Neural cell (in vitro differentiated cells): ENCODE results near the gene ST6GALNAC3. TPM values are rescaled to one million over a fixed set of nuclear protein-coding genes. Genes with fewer than 3 reads are reported as not detected.

Experiments used
- H2AFZ ChIP-seq: fragments of 200-600, 300-800 bp; sonication (generic), shearing (Covaris generic); 2 replicates; pipeline ENCODE4 v1.6.0; 2014; ENCODE audit warnings: low read depth, mild to moderate bottlenecking, antibody characterized with exemption, low read length, moderate library complexity
- H3F3A ChIP-seq: fragments of 200-600 bp; shearing (Covaris generic); 2 replicates; pipeline ENCODE4 v1.6.1; 2016; ENCODE audit warnings: mild to moderate bottlenecking, moderate library complexity, mixed read lengths, antibody characterized with exemption, low read length; ENCODE audit not compliant: insufficient read depth, poor library complexity, severe bottlenecking
- H3K27ac ChIP-seq: fragments of 200-600, 300-800 bp; sonication (generic), shearing (Covaris generic); 2 replicates; pipeline ENCODE4 v1.5.1; 2014; ENCODE audit warnings: mild to moderate bottlenecking, low read length, moderate library complexity
- H3K27me3 ChIP-seq: fragments of 300-800, 200-600 bp; sonication (generic), shearing (Covaris generic); 2 replicates; pipeline ENCODE4 v1.6.0; 2014; ENCODE audit warnings: mild to moderate bottlenecking, low read depth, low read length, moderate library complexity; ENCODE audit not compliant: insufficient read depth
- H3K36me3 ChIP-seq: fragments of 300-800, 200-600 bp; sonication (generic), shearing (Covaris generic); 2 replicates; pipeline ENCODE4 v1.5.1; 2014; ENCODE audit warnings: mild to moderate bottlenecking, antibody characterized with exemption, low read length, moderate library complexity; ENCODE audit not compliant: insufficient read depth
- H3K4me2 ChIP-seq: fragments of 300-800, 200-600 bp; sonication (generic), shearing (Covaris generic); 2 replicates; pipeline ENCODE4 v1.6.0; 2014; ENCODE audit warnings: mild to moderate bottlenecking, low read length
- H3K4me3 ChIP-seq: fragments of 300-800, 200-600 bp; sonication (generic), shearing (Covaris generic); 2 replicates; pipeline ENCODE4 v1.5.1; 2014; ENCODE audit warnings: mild to moderate bottlenecking, low read length, moderate library complexity
- H3K79me2 ChIP-seq: fragments of 200-600 bp; shearing (Covaris generic); replicated peaks from 2 replicates; pipeline ENCODE4 v1.6.0; 2014; ENCODE audit warnings: mild to moderate bottlenecking, low read length, moderate library complexity; ENCODE audit not compliant: insufficient read depth
- H3K9ac ChIP-seq: fragments of 300-800, 200-600 bp; sonication (generic), shearing (Covaris generic); 2 replicates; pipeline ENCODE4 v1.6.1; 2016; ENCODE audit warnings: mild to moderate bottlenecking, low read length, mixed read lengths
- H3K9me2 ChIP-seq: fragments of 200-600 bp; shearing (Covaris generic); 2 replicates; pipeline ENCODE4 v1.6.1; 2016; ENCODE audit warnings: mild to moderate bottlenecking, low read length, mixed read lengths; ENCODE audit not compliant: insufficient read depth
- H3K9me3 ChIP-seq: fragments of 200-600, 300-800 bp; sonication (generic), shearing (Covaris generic); 2 replicates; pipeline ENCODE4 v1.6.1; 2016; ENCODE audit warnings: mild to moderate bottlenecking, mixed run types, low read length, moderate library complexity, mixed read lengths
- H4K20me1 ChIP-seq: fragments of 200-600 bp; shearing (Covaris generic); 2 replicates; pipeline ENCODE4 v1.6.1; 2016; ENCODE audit warnings: mild to moderate bottlenecking, mixed run types; ENCODE audit not compliant: insufficient read depth
- EP300 ChIP-seq: fragments of 450-650 bp; conservative IDR thresholded peaks from 2 replicates; pipeline ENCODE4 v1.6.1; 2014; ENCODE audit warnings: antibody characterized with exemption, mild to moderate bottlenecking, moderate library complexity; ENCODE audit not compliant: poor library complexity, severe bottlenecking
- EZH2 ChIP-seq: fragments of 200-600, 300-800 bp; shearing (Covaris generic), sonication (generic); IDR thresholded peaks from 2 replicates; pipeline ENCODE4 v1.6.1; 2014; ENCODE audit warnings: antibody characterized with exemption, low read length, borderline replicate concordance, mild to moderate bottlenecking; ENCODE audit not compliant: insufficient read depth, poor library complexity, severe bottlenecking
- MXI1 ChIP-seq: fragments of 450-650 bp; conservative IDR thresholded peaks from 2 replicates; pipeline ENCODE4 v1.6.1; 2014; ENCODE audit warnings: antibody characterized with exemption, mild to moderate bottlenecking; ENCODE audit not compliant: poor library complexity, severe bottlenecking
- POLR2AphosphoS5 ChIP-seq: IDR thresholded peaks from 2 replicates; pipeline ENCODE4 v1.6.1; 2012
- RAD21 ChIP-seq: fragments of 450-650 bp; conservative IDR thresholded peaks from 2 replicates; pipeline ENCODE4 v1.6.1; 2014; ENCODE audit warnings: antibody characterized with exemption, mild to moderate bottlenecking, moderate library complexity
- SMC3 ChIP-seq: fragments of 450-650 bp; conservative IDR thresholded peaks from 2 replicates; pipeline ENCODE4 v1.6.1; 2014; ENCODE audit warnings: antibody characterized with exemption, mild to moderate bottlenecking, moderate library complexity; ENCODE audit not compliant: poor library complexity
- TAF1 ChIP-seq: IDR thresholded peaks from 2 replicates; pipeline ENCODE4 v1.6.1; 2012; ENCODE audit warnings: low read depth
- polyA plus RNA-seq: library from polyadenylated mRNA; depleted of rRNA; stranded (reverse); fragments of >200 nt; gene quantifications from 2 replicates; pipeline ENCODE4 v1.2.3, GENCODE V29; 2014
- TF ChIP-seq, protein P1 (sequence below): fragments of 450-650 bp; IDR thresholded peaks from 2 replicates; pipeline ENCODE4 v1.5.1; 2014; ENCODE audit warnings: antibody characterized with exemption, mild to moderate bottlenecking, moderate library complexity; ENCODE audit not compliant: poor library complexity, severe bottlenecking
- TF ChIP-seq, protein P2 (sequence below): IDR thresholded peaks from 2 replicates; pipeline ENCODE4 v1.6.1; 2012; ENCODE audit warnings: borderline replicate concordance

ST6GALNAC3 gene
- polyA plus RNA-seq, 1 donor from 2014 or later = 3.6 TPM

DNA sequence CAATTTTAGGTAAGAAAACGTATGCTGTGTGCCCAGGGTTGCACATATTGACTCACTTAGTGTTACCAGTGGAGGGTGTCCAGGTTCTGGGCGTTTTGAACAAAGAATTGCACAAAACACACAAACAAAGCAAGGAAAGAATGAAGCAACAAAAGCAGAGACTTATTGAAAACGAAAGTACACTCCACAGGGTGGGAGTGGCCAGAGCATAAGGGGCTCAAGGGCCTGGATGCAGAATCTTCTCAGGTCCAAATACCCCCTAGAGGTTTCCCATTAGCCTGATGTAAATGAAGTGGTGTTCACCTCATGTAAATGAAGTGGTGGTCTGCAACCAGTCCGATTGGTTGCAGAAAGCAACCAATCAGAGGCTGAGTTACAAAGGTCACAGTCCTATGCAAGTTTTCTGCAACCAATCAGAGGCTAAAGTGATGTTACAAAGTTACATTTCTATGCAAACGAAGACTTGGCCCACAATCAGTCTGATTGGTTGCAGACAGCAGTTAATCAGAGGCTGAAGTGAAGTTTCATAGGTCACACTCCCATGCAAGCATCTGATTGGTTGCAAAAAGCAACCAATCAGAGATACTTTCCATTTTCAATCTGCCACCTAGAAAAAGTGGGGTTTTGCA lies 228.3 kb downstream of the ST6GALNAC3 start (continued):
- TF ChIP-seq, protein P1, sequence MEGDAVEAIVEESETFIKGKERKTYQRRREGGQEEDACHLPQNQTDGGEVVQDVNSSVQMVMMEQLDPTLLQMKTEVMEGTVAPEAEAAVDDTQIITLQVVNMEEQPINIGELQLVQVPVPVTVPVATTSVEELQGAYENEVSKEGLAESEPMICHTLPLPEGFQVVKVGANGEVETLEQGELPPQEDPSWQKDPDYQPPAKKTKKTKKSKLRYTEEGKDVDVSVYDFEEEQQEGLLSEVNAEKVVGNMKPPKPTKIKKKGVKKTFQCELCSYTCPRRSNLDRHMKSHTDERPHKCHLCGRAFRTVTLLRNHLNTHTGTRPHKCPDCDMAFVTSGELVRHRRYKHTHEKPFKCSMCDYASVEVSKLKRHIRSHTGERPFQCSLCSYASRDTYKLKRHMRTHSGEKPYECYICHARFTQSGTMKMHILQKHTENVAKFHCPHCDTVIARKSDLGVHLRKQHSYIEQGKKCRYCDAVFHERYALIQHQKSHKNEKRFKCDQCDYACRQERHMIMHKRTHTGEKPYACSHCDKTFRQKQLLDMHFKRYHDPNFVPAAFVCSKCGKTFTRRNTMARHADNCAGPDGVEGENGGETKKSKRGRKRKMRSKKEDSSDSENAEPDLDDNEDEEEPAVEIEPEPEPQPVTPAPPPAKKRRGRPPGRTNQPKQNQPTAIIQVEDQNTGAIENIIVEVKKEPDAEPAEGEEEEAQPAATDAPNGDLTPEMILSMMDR = no peak

DNA sequence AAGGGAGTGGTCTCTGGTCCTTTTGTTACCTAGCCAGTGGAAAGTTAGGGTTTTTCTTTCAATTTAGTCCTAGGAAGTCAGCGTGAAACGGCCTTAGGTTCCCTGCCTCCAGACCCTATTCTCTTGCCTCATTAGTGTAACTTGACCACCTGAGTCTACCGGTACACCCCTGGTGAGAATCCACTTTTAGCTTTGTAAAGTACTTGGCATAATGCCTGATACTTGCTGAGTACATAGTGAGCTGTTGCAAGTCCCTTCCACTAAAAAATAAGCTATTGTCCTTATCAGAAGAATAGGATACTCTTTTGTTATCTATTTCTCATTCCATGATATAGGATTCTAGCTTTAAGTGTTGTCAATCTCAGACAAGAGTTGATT lies 228.8 kb downstream of the ST6GALNAC3 start:
- Histone ChIP-seq H3K4me2 (no peak overlapping the region), H2AFZ (no peak overlapping the region), H4K20me1 (no peaks in the 10 kb centered on the region), H3K9ac (no peak overlapping the region), H3K36me3 (no peaks in the 10 kb centered on the region), H3F3A (no peaks in the 10 kb centered on the region), H3K9me2 (no peaks in the 10 kb centered on the region), H3K79me2 (no peaks in the 10 kb centered on the region), H3K27ac (no peak overlapping the region), H3K4me3 (no peak overlapping the region), H3K27me3 (no peaks in the 10 kb centered on the region), H3K9me3 (no peaks in the 10 kb centered on the region)
- TF ChIP-seq MXI1 (no peak), EP300 (no peak), SMC3 (no peak), TAF1 (no peak)
- TF ChIP-seq, protein P1 = no peak

DNA sequence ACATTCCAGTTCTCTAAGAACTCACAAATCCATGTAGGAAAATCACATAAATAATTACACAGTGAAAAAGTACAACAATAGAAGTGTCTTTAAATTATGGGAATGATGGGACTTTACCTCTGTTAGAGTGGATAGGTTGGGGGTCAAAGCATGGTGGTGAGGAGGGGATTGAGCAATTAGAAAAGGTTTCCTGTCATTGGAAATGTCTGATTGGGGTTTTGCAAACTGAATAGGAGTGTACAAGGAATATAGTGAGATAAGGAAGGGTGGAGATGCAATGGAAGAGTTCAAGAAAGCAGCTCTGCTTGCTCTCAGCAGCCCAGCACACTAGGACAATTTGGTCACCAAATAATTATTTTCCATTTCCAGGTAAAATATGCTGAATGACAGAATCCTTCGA lies 238.8 kb downstream of the ST6GALNAC3 start:
- Histone ChIP-seq H3K9me2 (no peaks in the 10 kb centered on the region), H3K27me3 (no peaks in the 10 kb centered on the region), H3K9me3 (no peaks in the 10 kb centered on the region), H3K36me3 (no peaks in the 10 kb centered on the region), H2AFZ (no peak overlapping the region), H3F3A (no peaks in the 10 kb centered on the region), H3K79me2 (no peaks in the 10 kb centered on the region), H3K4me2 (no peak overlapping the region), H3K27ac (no peak overlapping the region), H3K4me3 (no peak overlapping the region), H3K9ac (no peak overlapping the region), H4K20me1 (no peaks in the 10 kb centered on the region)
- TF ChIP-seq POLR2AphosphoS5 (no peak), RAD21 (no peak), TAF1 (no peak), MXI1 (no peak), EZH2 (no peak), EP300 (no peak), SMC3 (no peak)
- TF ChIP-seq, protein P2, sequence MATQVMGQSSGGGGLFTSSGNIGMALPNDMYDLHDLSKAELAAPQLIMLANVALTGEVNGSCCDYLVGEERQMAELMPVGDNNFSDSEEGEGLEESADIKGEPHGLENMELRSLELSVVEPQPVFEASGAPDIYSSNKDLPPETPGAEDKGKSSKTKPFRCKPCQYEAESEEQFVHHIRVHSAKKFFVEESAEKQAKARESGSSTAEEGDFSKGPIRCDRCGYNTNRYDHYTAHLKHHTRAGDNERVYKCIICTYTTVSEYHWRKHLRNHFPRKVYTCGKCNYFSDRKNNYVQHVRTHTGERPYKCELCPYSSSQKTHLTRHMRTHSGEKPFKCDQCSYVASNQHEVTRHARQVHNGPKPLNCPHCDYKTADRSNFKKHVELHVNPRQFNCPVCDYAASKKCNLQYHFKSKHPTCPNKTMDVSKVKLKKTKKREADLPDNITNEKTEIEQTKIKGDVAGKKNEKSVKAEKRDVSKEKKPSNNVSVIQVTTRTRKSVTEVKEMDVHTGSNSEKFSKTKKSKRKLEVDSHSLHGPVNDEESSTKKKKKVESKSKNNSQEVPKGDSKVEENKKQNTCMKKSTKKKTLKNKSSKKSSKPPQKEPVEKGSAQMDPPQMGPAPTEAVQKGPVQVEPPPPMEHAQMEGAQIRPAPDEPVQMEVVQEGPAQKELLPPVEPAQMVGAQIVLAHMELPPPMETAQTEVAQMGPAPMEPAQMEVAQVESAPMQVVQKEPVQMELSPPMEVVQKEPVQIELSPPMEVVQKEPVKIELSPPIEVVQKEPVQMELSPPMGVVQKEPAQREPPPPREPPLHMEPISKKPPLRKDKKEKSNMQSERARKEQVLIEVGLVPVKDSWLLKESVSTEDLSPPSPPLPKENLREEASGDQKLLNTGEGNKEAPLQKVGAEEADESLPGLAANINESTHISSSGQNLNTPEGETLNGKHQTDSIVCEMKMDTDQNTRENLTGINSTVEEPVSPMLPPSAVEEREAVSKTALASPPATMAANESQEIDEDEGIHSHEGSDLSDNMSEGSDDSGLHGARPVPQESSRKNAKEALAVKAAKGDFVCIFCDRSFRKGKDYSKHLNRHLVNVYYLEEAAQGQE = no peak
- TF ChIP-seq, protein P1 = no peak
